Tibial nerve (tissue), 4 donors: ENCODE data around the gene NPEPPS. TPM values are rescaled to one million over a fixed set of nuclear protein-coding genes. Genes with fewer than 3 reads are reported as not detected.

ENCODE experiments used
- DNase-seq, 2 donors: peaks; one replicate each; pipeline ENCODE4 v3.0.0-alpha.2; 2019; ENCODE audit warnings: low spot score in 2 of 2
- H3K27ac ChIP-seq, 4 donors: fragments of 200-600 bp; sonication (generic) in 3 of 4; one replicate each; pipeline ENCODE4 v1.5.1; 2017 to 2019; ENCODE audit warnings: mild to moderate bottlenecking in 1 of 4
- H3K27me3 ChIP-seq, 2 donors: fragments of 200-600 bp; sonication (generic) in 1 of 2; one replicate each; pipeline versions ENCODE4 v1.5.1 to v1.6.0; 2017 to 2019
- H3K36me3 ChIP-seq, 3 donors: fragments of 200-600 bp; sonication (generic); one replicate each; pipeline ENCODE4 v1.5.1; 2018 to 2019
- H3K4me1 ChIP-seq, 4 donors: fragments of 200-600 bp; sonication (generic) in 3 of 4; one replicate each; pipeline ENCODE4 v1.5.1; 2017 to 2019
- H3K4me3 ChIP-seq, 4 donors: fragments of 200-600 bp; sonication (generic) in 3 of 4; one replicate each; pipeline ENCODE4 v1.5.1; 2017 to 2019; ENCODE audit warnings: mild to moderate bottlenecking in 1 of 4, moderate library complexity in 1 of 4
- H3K9me3 ChIP-seq, 4 donors: fragments of 200-600 bp; sonication (generic) in 3 of 4; one replicate each; pipeline ENCODE4 v1.5.1; 2017 to 2019
- CTCF ChIP-seq, 5 experiments: fragments of 200-600 bp in 3 of 5; fragments of 450-650 bp in 2 of 5; sonication (generic) in 3 of 5; IDR thresholded peaks; one replicate each; pipeline ENCODE4 v1.5.1; 2016 to 2019; ENCODE audit warnings: antibody characterized with exemption in 5 of 5, mild to moderate bottlenecking in 3 of 5, moderate library complexity in 2 of 5
- EP300 ChIP-seq, 2 donors: sonication (generic); formaldehyde crosslinking; IDR thresholded peaks; one replicate each; pipeline ENCODE4 v1.6.1; 2017; ENCODE audit warnings: antibody characterized with exemption in 2 of 2, mild to moderate bottlenecking in 1 of 2
- POLR2A ChIP-seq, 2 donors: fragments of 450-650 bp; IDR thresholded peaks; one replicate each; pipeline ENCODE4 v1.6.1; 2017; ENCODE audit warnings: antibody characterized with exemption in 2 of 2, mild to moderate bottlenecking in 2 of 2, moderate library complexity in 2 of 2
- WGBS, 2 donors: methylation state at CpG; one replicate each; pipeline ENCODE4 v1.1.5; 2018; 5-methylcytosine and 5-hydroxymethylcytosine counted together
- total RNA-seq, 4 donors: library from RNA; depleted of rRNA; stranded (reverse); fragments of >200 nt; gene quantifications; one replicate each; pipeline ENCODE4 v1.1.0, GENCODE V29; 2016

Gene NPEPPS
- total RNA-seq, 4 donors from 2014 or later: 102 to 118 (median 115) TPM

- TF ChIP-seq EP300 (IDR thresholded peaks at IDR 0.05): no peak
- TF ChIP-seq POLR2A (IDR thresholded peaks at IDR 0.05): no peak
- TF ChIP-seq CTCF (IDR thresholded peaks at IDR 0.05): no peak
- 24 to 26% methylated on average over 9 of the region's 9 CpGs for WGBS, 2 donors
- Histone ChIP-seq H3K27ac (peak overlapping the region in 2 of 4 donors; percentile 15 to 25), H3K9me3 (no peaks in the 10 kb centered on the region), H3K36me3 (peaks cover 0 to 81% (median 18%) of the 10 kb centered on the region in 3 donors), H3K27me3 (no peaks in the 10 kb centered on the region), H3K4me1 (peaks cover 0 to 17% (median 0%) of the 10 kb centered on the region in 4 donors), H3K4me3 (no peak overlapping the region)
- no peak for DNase-seq
These were observed 90.6 kb downstream of the NPEPPS start for GRCh38 chr17:47621293-47622179.

GRCh38 chr17:47622180-47622549, 91.3 kb downstream of the NPEPPS start:
- WGBS, 2 donors: 24 to 36% methylated on average over 2 of the region's 2 CpGs
- H3K27me3 ChIP-seq: no peaks in the 10 kb centered on the region
- DNase-seq: no peak
- no peak overlapping the region for H3K4me3 ChIP-seq
- TF ChIP-seq EP300 (IDR thresholded peaks at IDR 0.05): no peak
- TF ChIP-seq CTCF (IDR thresholded peaks at IDR 0.05): no peak
- TF ChIP-seq POLR2A (IDR thresholded peaks at IDR 0.05): no peak
- H3K27ac ChIP-seq: peak overlapping the region in 2 of 4 donors; percentile 23 to 25
- peaks cover 0 to 80% (median 18%) of the 10 kb centered on the region in 3 donors for H3K36me3 ChIP-seq
- peaks cover 0 to 17% (median 0%) of the 10 kb centered on the region in 4 donors for H3K4me1 ChIP-seq
- H3K9me3 ChIP-seq: no peaks in the 10 kb centered on the region

- 0 to 4% methylated on average over 1 of the region's 1 CpG for WGBS, 2 donors
- Histone ChIP-seq H3K9me3 (no peaks in the 10 kb centered on the region), H3K4me1 (peaks cover 0 to 17% (median 0%) of the 10 kb centered on the region in 4 donors), H3K4me3 (no peak overlapping the region), H3K36me3 (peaks cover 0 to 56% (median 0%) of the 10 kb centered on the region in 3 donors), H3K27me3 (no peaks in the 10 kb centered on the region), H3K27ac (no peak overlapping the region)
- DNase-seq: no peak
- TF ChIP-seq POLR2A (IDR thresholded peaks at IDR 0.05) (no peak), CTCF (IDR thresholded peaks at IDR 0.05) (no peak), EP300 (IDR thresholded peaks at IDR 0.05) (no peak)
These were observed 93.8 kb downstream of the NPEPPS start for GRCh38 chr17:47624727-47625068.

GRCh38 chr17:47628014-47628566, 97.2 kb downstream of the NPEPPS start:
- no peaks in the 10 kb centered on the region for H3K27me3 ChIP-seq
- DNase-seq: no peak

More at GRCh38 chr17:47628014-47628566, 97.2 kb downstream of the NPEPPS start:
- Histone ChIP-seq H3K36me3 (peaks cover 0 to 44% (median 0%) of the 10 kb centered on the region in 3 donors), H3K27ac (no peak overlapping the region), H3K4me1 (no peaks in the 10 kb centered on the region), H3K9me3 (no peaks in the 10 kb centered on the region), H3K4me3 (no peak overlapping the region)
- 94% methylated on average over 8 of the region's 8 CpGs for WGBS, 2 donors
- TF ChIP-seq CTCF (IDR thresholded peaks at IDR 0.05) (no peak), POLR2A (IDR thresholded peaks at IDR 0.05) (no peak), EP300 (IDR thresholded peaks at IDR 0.05) (no peak)
